Measurements from ENCODE around the gene FKRP.

The FKRP gene

DNA sequence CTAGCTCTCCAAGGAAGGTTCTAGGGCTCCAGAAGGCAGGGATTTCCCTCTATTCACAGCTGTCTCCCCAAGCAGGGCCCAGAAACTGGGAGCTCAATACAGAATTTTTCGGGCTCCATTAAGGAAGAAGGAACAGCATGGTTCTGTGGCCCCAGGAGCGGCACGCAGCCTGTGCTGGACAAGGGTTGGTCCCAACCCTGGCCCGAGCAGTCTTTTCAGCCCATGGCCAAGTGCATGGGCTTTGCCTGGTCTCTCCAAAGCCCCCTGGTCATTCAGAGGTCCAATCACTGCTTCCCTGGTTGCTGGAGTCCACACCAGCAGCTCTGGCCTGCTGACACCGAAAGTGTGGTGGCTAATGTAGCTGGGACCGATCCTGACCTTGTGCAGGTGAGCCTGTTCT lies 22.4 kb upstream of the FKRP start:
- TF ChIP-seq CEBPB (IDR thresholded peaks at IDR 0.05) (no peak), REST (IDR thresholded peaks at IDR 0.05; ENCODE audit: low read depth) (no peak), NFIC (IDR thresholded peaks at IDR 0.05) (no peak), TEAD4 (IDR thresholded peaks at IDR 0.05) (no peak), EP300 (IDR thresholded peaks at IDR 0.05; ENCODE audit: borderline replicate concordance) (no peak), TAF1 (IDR thresholded peaks at IDR 0.05; ENCODE audit: low read depth) (no peak), FOXM1 (IDR thresholded peaks at IDR 0.05; ENCODE audit: borderline replicate concordance, low read depth) (no peak), TCF12 (IDR thresholded peaks at IDR 0.05; ENCODE audit: low read depth) (no peak), CREB1 (IDR thresholded peaks at IDR 0.05; ENCODE audit: low read depth) (no peak), EGR1 (IDR thresholded peaks at IDR 0.05) (no peak), YY1 (IDR thresholded peaks at IDR 0.05; ENCODE audit: low read depth) (no peak), ZBTB7A (IDR thresholded peaks at IDR 0.05; ENCODE audit: low read depth) (no peak), RAD21 (IDR thresholded peaks at IDR 0.05; ENCODE audit: low read depth) (no peak)
- TF ChIP-seq, protein P1, sequence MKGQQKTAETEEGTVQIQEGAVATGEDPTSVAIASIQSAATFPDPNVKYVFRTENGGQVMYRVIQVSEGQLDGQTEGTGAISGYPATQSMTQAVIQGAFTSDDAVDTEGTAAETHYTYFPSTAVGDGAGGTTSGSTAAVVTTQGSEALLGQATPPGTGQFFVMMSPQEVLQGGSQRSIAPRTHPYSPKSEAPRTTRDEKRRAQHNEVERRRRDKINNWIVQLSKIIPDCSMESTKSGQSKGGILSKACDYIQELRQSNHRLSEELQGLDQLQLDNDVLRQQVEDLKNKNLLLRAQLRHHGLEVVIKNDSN (IDR thresholded peaks at IDR 0.05): no peak
- TF ChIP-seq, protein P2, sequence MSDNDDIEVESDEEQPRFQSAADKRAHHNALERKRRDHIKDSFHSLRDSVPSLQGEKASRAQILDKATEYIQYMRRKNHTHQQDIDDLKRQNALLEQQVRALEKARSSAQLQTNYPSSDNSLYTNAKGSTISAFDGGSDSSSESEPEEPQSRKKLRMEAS (IDR thresholded peaks at IDR 0.05): no peak

- TF ChIP-seq TEAD4 (IDR thresholded peaks at IDR 0.05) (no peak), FOXM1 (IDR thresholded peaks at IDR 0.05; ENCODE audit: borderline replicate concordance, low read depth) (no peak), CREB1 (IDR thresholded peaks at IDR 0.05; ENCODE audit: low read depth) (no peak), EP300 (IDR thresholded peaks at IDR 0.05; ENCODE audit: borderline replicate concordance) (no peak)
- TF ChIP-seq, protein P1 (IDR thresholded peaks at IDR 0.05): no peak
- TF ChIP-seq, protein P2 (IDR thresholded peaks at IDR 0.05): no peak
These were observed 21.4 kb upstream of the FKRP start for GRCh38 chr19:46724468-46724867.

DNA sequence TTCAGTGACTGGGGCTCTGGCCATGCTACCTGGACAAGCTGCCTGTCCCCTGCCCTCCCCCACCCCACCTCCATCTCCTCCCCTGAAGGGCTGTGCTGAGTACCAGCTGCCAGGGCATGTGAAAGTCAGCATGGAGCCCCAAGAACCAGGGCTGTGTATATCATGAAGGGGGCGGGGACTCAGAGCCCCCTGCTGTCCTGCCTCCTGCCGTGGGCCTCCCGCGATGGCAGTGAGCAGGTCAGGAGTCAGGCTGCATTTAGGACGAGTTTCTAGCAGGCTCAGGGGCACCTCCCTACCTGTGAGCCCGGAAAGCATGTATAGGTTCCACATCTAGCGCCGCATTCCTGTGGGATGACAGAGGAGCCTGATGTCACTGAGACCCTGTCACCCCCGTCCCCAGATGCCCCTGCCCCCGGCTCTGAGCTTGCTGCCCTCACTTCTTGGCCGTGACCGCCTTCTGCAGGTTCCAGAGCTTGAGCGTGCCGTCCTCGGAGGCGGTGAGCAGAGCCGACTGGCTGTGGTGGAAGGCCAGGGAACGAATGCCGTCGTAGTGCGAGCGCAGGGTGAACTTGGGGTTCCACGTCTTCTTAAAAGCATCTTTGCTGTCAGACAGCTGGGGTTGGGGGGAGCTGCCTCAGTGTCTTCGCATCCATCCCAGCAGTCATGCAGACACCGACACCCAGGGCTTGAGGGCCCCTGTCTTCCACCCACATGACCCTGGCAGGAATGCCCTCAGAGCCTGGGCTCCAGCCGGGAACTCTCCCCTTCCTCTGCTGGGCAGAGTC lies 20.6 kb upstream of the FKRP start:
- TF ChIP-seq RAD21 (IDR thresholded peaks at IDR 0.05; ENCODE audit: low read depth): no peak
- TF ChIP-seq, protein P2 (IDR thresholded peaks at IDR 0.05): no peak
- no peak for TF ChIP-seq FOXM1 (IDR thresholded peaks at IDR 0.05; ENCODE audit: borderline replicate concordance, low read depth)
- TF ChIP-seq ZBTB7A (IDR thresholded peaks at IDR 0.05; ENCODE audit: low read depth): no peak
- no peak for TF ChIP-seq YY1 (IDR thresholded peaks at IDR 0.05; ENCODE audit: low read depth)
- TF ChIP-seq, protein P1 (IDR thresholded peaks at IDR 0.05): no peak
- no peak for TF ChIP-seq EGR1 (IDR thresholded peaks at IDR 0.05)
- TF ChIP-seq TEAD4 (IDR thresholded peaks at IDR 0.05): no peak
- no peak for TF ChIP-seq TAF1 (IDR thresholded peaks at IDR 0.05; ENCODE audit: low read depth)
- no peak for TF ChIP-seq REST (IDR thresholded peaks at IDR 0.05; ENCODE audit: low read depth)
- no peak for TF ChIP-seq CEBPB (IDR thresholded peaks at IDR 0.05)
- no peak for TF ChIP-seq TCF12 (IDR thresholded peaks at IDR 0.05; ENCODE audit: low read depth)
- TF ChIP-seq EP300 (IDR thresholded peaks at IDR 0.05; ENCODE audit: borderline replicate concordance): no peak
- TF ChIP-seq CREB1 (IDR thresholded peaks at IDR 0.05; ENCODE audit: low read depth): no peak
- TF ChIP-seq NFIC (IDR thresholded peaks at IDR 0.05): no peak

- TF ChIP-seq TCF12 (IDR thresholded peaks at IDR 0.05; ENCODE audit: low read depth) (no peak), EGR1 (IDR thresholded peaks at IDR 0.05) (no peak), TEAD4 (IDR thresholded peaks at IDR 0.05) (no peak), RAD21 (IDR thresholded peaks at IDR 0.05; ENCODE audit: low read depth) (no peak), CREB1 (IDR thresholded peaks at IDR 0.05; ENCODE audit: low read depth) (no peak), YY1 (IDR thresholded peaks at IDR 0.05; ENCODE audit: low read depth) (no peak), EP300 (IDR thresholded peaks at IDR 0.05; ENCODE audit: borderline replicate concordance) (no peak), REST (IDR thresholded peaks at IDR 0.05; ENCODE audit: low read depth) (no peak), NFIC (IDR thresholded peaks at IDR 0.05) (no peak)
- TF ChIP-seq, protein P2 (IDR thresholded peaks at IDR 0.05): no peak
- TF ChIP-seq, protein P1 (IDR thresholded peaks at IDR 0.05): no peak
These were observed 19.9 kb upstream of the FKRP start for GRCh38 chr19:46725859-46726393.
